Measurements from ENCODE around the gene KL.

Gene KL

DNA sequence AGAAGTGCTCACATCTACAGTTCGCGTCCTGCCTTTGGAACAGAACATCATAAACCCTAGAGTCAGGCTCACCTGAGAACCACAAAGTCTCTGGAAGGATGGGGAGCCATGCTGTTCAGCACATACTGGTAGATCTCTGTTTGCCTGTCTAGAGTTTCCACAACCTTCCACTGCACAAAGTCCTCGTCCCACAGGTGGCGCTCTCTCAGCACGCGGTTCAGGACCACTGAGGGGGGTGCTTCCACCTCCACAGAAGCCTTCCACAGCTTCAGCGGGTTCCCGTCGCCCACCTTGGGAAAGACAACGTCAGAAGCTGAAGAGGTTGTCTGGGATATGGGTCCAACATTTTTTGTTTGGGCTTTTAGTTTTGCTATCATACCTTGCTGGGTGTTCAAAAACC lies 93.6 kb downstream of the KL start:
- H3K4me1 Mint-ChIP-seq (ENCODE audit: low read depth) = peaks cover 73% of the 10 kb centered on the region
- H3K36me3 Mint-ChIP-seq (ENCODE audit: low read depth) = peaks cover 41% of the 10 kb centered on the region
- no peak overlapping the region for H3K4me3 Mint-ChIP-seq
- peak overlapping the region; percentile 85 for H3K27ac Mint-ChIP-seq
- intact Hi-C loops (cut with micrococcal nuclease) = loop anchor here (10.0 kb wide), 1 partner anchor 95 kb away; no protein-coding TSS in a partner anchor
- no peaks in the 10 kb centered on the region for H3K9me3 Mint-ChIP-seq
- H3K27me3 Mint-ChIP-seq = no peaks in the 10 kb centered on the region

- no peaks in the 10 kb centered on the region for H3K27me3 Mint-ChIP-seq
- H3K36me3 Mint-ChIP-seq (ENCODE audit: low read depth) = peaks cover 41% of the 10 kb centered on the region
- H3K27ac Mint-ChIP-seq = peak overlapping the region; percentile 85
- H3K9me3 Mint-ChIP-seq = no peaks in the 10 kb centered on the region
- peaks cover 75% of the 10 kb centered on the region for H3K4me1 Mint-ChIP-seq (ENCODE audit: low read depth)
- intact Hi-C loops (cut with micrococcal nuclease) = no loop called here
- H3K4me3 Mint-ChIP-seq = peak overlapping the region; percentile 30
Observed at GRCh38 chr13:33110386-33110712, 94.1 kb downstream of the KL start.

- peak overlapping the region; percentile 30 for H3K4me3 Mint-ChIP-seq
- no peaks in the 10 kb centered on the region for H3K9me3 Mint-ChIP-seq
- no peaks in the 10 kb centered on the region for H3K27me3 Mint-ChIP-seq
- H3K4me1 Mint-ChIP-seq (ENCODE audit: low read depth) = peaks cover 75% of the 10 kb centered on the region
- H3K27ac Mint-ChIP-seq = peak overlapping the region; percentile 85
- intact Hi-C loops (cut with micrococcal nuclease) = loop anchor here (1.0 kb wide), 1 partner anchor 12 kb away; no protein-coding TSS in a partner anchor
- H3K36me3 Mint-ChIP-seq (ENCODE audit: low read depth) = peaks cover 38% of the 10 kb centered on the region
Observed at GRCh38 chr13:33110713-33111413, 94.6 kb downstream of the KL start.

GRCh38 chr13:33111414-33112110 lies 95.3 kb downstream of the KL start:
- Mint-ChIP-seq H3K9me3 (no peaks in the 10 kb centered on the region), H3K4me1 (ENCODE audit: low read depth) (peaks cover 74% of the 10 kb centered on the region), H3K27ac (peak overlapping the region; percentile 85), H3K4me3 (no peak overlapping the region), H3K36me3 (ENCODE audit: low read depth) (peaks cover 37% of the 10 kb centered on the region), H3K27me3 (no peaks in the 10 kb centered on the region)
- intact Hi-C loops (cut with micrococcal nuclease) = loop anchor here (1.0 kb wide), 1 partner anchor 12 kb away; no protein-coding TSS in a partner anchor

DNA sequence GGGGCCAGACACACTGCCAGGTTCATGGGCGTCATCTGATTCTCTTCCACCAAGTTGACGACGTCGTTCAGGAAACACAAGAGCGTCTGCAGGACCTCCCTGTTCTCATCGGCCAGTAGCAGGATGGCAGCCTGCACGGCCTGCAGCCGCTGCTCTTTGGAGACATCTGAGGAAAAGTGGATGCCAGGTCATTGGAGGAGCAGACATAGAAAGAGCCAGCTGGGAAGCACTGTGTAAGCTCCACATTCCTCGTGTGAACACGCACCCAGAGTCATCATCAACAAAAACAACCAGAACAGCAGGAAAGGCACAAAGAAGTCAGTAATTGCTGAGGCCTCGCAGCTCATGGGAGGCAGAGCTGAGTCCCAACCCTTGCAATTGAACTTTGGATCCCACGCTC lies 96.5 kb downstream of the KL start:
- H3K4me3 Mint-ChIP-seq = no peak overlapping the region
- intact Hi-C loops (cut with micrococcal nuclease) = no loop called here

DNA sequence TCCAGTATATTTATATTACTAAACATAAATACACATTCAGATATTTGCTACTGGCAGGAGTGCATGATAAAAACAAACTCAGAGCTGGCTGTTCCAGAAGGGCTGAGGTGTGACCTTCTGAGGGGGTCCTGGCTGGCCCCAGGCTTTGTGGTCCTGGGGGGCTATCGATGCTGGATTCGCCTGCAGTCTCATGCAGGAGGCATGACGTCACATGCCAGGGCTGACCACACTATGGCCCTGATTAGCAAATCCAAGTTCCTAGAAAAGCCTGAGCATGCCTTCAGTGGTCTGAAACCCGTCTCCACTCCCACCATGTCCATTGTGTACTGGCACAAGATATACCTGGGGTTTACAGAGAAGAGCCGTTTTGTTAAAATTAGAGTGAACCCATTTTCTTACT lies 97.9 kb downstream of the KL start:
- Mint-ChIP-seq H3K4me3 (no peak overlapping the region), H3K9me3 (no peaks in the 10 kb centered on the region), H3K27me3 (no peaks in the 10 kb centered on the region), H3K36me3 (ENCODE audit: low read depth) (peaks cover 26% of the 10 kb centered on the region), H3K27ac (no peak overlapping the region), H3K4me1 (ENCODE audit: low read depth) (peaks cover 64% of the 10 kb centered on the region)
- intact Hi-C loops (cut with micrococcal nuclease) = no loop called here

More for the DNA sequence above, 96.5 kb downstream of the KL start:
- no peaks in the 10 kb centered on the region for H3K9me3 Mint-ChIP-seq
- H3K27ac Mint-ChIP-seq = no peak overlapping the region
- peaks cover 36% of the 10 kb centered on the region for H3K36me3 Mint-ChIP-seq (ENCODE audit: low read depth)
- H3K4me1 Mint-ChIP-seq (ENCODE audit: low read depth) = peaks cover 62% of the 10 kb centered on the region
- no peaks in the 10 kb centered on the region for H3K27me3 Mint-ChIP-seq

GRCh38 chr13:33115274-33115673 lies 99.1 kb downstream of the KL start:
- H3K27me3 Mint-ChIP-seq = no peaks in the 10 kb centered on the region
- peaks cover 21% of the 10 kb centered on the region for H3K36me3 Mint-ChIP-seq (ENCODE audit: low read depth)
- intact Hi-C loops (cut with micrococcal nuclease) = no loop called here
- no peaks in the 10 kb centered on the region for H3K9me3 Mint-ChIP-seq
- H3K4me3 Mint-ChIP-seq = no peak overlapping the region
- peaks cover 73% of the 10 kb centered on the region for H3K4me1 Mint-ChIP-seq (ENCODE audit: low read depth)
- no peak overlapping the region for H3K27ac Mint-ChIP-seq

Data from dendritic cell treated with granulocyte-macrophage colony-stimulating factor and Interleukin-4, amounts not matched to agents 40 ng/mL and 50 ng/mL, for 4 days (primary cell).